Measurements from ENCODE around the gene ATP1A2.

ATP1A2 gene

DNA sequence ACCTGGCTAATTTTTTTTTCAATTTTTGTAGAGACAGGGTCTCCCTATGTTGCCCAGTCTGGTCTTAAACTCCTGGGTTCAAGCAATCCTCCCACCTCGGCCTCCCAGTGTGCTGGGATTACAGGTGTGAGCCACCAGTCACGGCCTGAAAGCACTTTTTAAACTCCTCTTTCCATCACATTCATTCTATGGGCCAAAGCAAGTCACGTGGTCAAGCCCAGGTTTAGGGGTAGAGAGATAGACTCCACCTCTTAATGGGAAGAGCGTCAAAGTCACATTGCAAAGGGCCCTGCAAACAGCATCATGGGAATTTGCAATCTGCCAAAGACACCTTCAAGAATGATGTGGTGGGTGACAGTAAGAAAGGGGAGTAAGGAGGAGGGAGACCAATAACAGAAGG is 43.0 kb downstream of the ATP1A2 start:
- Histone ChIP-seq H3K4me1 (ENCODE audit: control insufficient read depth in 2 of 2, insufficient read depth in 2 of 2, low read length in 2 of 2) (no peaks in the 10 kb centered on the region), H3K9me3 (ENCODE audit: control insufficient read depth in 2 of 2, low read length in 2 of 2) (no peaks in the 10 kb centered on the region), H3K36me3 (ENCODE audit: control insufficient read depth in 2 of 2, insufficient read depth in 2 of 2, low read length in 2 of 2) (no peaks in the 10 kb centered on the region), H3K27ac (ENCODE audit: low read depth in 2 of 2, low read length in 2 of 2) (no peak overlapping the region), H3K9ac (ENCODE audit: low read depth in 1 of 2, low read length in 2 of 2) (no peak overlapping the region), H3K27me3 (ENCODE audit: control insufficient read depth in 2 of 2, insufficient read depth in 2 of 2, low read length in 2 of 2) (no peaks in the 10 kb centered on the region), H3K4me3 (ENCODE audit: low read length in 2 of 2) (no peak overlapping the region)

GRCh38 chr1:160159846-160160245 is 44.3 kb downstream of the ATP1A2 start:
- Histone ChIP-seq H3K36me3 (ENCODE audit: control insufficient read depth in 2 of 2, insufficient read depth in 2 of 2, low read length in 2 of 2) (no peaks in the 10 kb centered on the region), H3K27me3 (ENCODE audit: control insufficient read depth in 2 of 2, insufficient read depth in 2 of 2, low read length in 2 of 2) (no peaks in the 10 kb centered on the region), H3K9me3 (ENCODE audit: control insufficient read depth in 2 of 2, low read length in 2 of 2) (no peaks in the 10 kb centered on the region), H3K4me3 (ENCODE audit: low read length in 2 of 2) (no peak overlapping the region), H3K4me1 (ENCODE audit: control insufficient read depth in 2 of 2, insufficient read depth in 2 of 2, low read length in 2 of 2) (no peaks in the 10 kb centered on the region), H3K9ac (ENCODE audit: low read depth in 1 of 2, low read length in 2 of 2) (no peak overlapping the region), H3K27ac (ENCODE audit: low read depth in 2 of 2, low read length in 2 of 2) (no peak overlapping the region)

DNA sequence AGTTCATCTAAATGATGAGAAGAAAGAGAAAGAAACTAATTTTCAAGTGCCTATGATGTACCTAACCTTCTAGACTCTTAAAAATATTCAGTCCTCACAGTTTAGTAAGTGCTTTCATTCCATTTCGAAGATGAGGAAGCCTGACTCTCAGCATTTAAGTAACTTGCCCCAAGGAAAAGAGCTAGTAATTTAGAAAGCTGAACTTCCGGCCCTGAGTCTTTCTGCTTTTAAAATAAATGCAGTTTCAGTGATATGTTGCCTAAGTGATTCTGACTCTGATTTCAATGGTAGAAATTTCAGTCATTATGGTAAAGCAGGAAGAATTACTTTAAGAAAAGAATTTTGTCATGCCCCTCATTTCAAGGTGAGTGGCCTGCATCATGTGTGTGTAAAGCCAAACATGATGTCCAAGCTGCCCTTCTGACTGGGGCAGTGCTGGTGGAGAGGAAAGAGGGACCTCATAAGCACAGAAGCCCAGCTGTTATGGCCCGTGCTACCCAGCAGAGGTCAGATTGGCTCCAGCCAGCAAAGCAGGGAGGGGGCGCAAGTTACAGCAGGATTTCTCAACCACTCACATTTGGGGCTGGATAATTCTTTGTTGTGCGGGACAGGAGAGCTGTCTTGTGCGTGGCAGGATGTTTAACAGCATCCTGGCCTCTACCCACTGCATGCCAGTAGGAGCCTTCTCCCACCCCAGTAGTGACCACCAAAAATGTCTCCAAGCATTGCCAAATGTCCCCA is 46.6 kb downstream of the ATP1A2 start:
- Histone ChIP-seq H3K4me3 (ENCODE audit: low read length in 2 of 2) (no peak overlapping the region), H3K27ac (ENCODE audit: low read depth in 2 of 2, low read length in 2 of 2) (no peak overlapping the region), H3K36me3 (ENCODE audit: control insufficient read depth in 2 of 2, insufficient read depth in 2 of 2, low read length in 2 of 2) (no peaks in the 10 kb centered on the region), H3K9ac (ENCODE audit: low read depth in 1 of 2, low read length in 2 of 2) (no peak overlapping the region), H3K27me3 (ENCODE audit: control insufficient read depth in 2 of 2, insufficient read depth in 2 of 2, low read length in 2 of 2) (peaks cover 0 to 2% of the 10 kb centered on the region in 2 donors), H3K9me3 (ENCODE audit: control insufficient read depth in 2 of 2, low read length in 2 of 2) (no peaks in the 10 kb centered on the region), H3K4me1 (ENCODE audit: control insufficient read depth in 2 of 2, insufficient read depth in 2 of 2, low read length in 2 of 2) (no peaks in the 10 kb centered on the region)

- no peak overlapping the region for H3K27ac ChIP-seq (ENCODE audit: low read depth in 2 of 2, low read length in 2 of 2)
These were observed 47.4 kb downstream of the ATP1A2 start for GRCh38 chr1:160162931-160163330.

DNA sequence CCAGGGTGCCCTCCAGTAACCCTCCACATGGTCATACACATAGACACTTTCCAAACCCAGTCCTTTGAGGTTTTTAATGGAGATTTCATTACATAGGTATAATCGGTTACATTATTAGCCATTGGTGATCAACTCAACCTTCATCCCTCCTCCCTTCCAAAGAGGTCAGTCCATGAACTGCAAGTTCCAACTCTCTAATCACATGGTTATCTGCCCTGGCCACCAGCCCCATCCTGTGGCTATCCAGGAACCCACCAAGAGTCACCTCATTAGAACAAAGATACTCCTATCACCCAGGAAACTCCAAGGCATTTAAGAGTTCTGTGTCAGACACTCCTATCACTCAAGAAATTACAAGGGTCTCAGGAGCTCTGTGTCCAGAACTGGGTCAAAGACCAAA is 48.1 kb downstream of the ATP1A2 start:
- no peak overlapping the region for H3K4me3 ChIP-seq (ENCODE audit: low read length in 2 of 2)
- H3K36me3 ChIP-seq (ENCODE audit: control insufficient read depth in 2 of 2, insufficient read depth in 2 of 2, low read length in 2 of 2), result no peaks in the 10 kb centered on the region
- no peaks in the 10 kb centered on the region for H3K9me3 ChIP-seq (ENCODE audit: control insufficient read depth in 2 of 2, low read length in 2 of 2)
- H3K4me1 ChIP-seq (ENCODE audit: control insufficient read depth in 2 of 2, insufficient read depth in 2 of 2, low read length in 2 of 2), result no peaks in the 10 kb centered on the region
- H3K27me3 ChIP-seq (ENCODE audit: control insufficient read depth in 2 of 2, insufficient read depth in 2 of 2, low read length in 2 of 2), result peaks cover 0 to 2% of the 10 kb centered on the region in 2 donors
- H3K9ac ChIP-seq (ENCODE audit: low read depth in 1 of 2, low read length in 2 of 2), result no peak overlapping the region
- no peak overlapping the region for H3K27ac ChIP-seq (ENCODE audit: low read depth in 2 of 2, low read length in 2 of 2)

More at GRCh38 chr1:160162931-160163330, 47.4 kb downstream of the ATP1A2 start:
- H3K9me3 ChIP-seq (ENCODE audit: control insufficient read depth in 2 of 2, low read length in 2 of 2), result no peaks in the 10 kb centered on the region
- no peaks in the 10 kb centered on the region for H3K36me3 ChIP-seq (ENCODE audit: control insufficient read depth in 2 of 2, insufficient read depth in 2 of 2, low read length in 2 of 2)
- H3K27me3 ChIP-seq (ENCODE audit: control insufficient read depth in 2 of 2, insufficient read depth in 2 of 2, low read length in 2 of 2), result peaks cover 0 to 2% of the 10 kb centered on the region in 2 donors
- H3K4me1 ChIP-seq (ENCODE audit: control insufficient read depth in 2 of 2, insufficient read depth in 2 of 2, low read length in 2 of 2), result no peaks in the 10 kb centered on the region
- H3K4me3 ChIP-seq (ENCODE audit: low read length in 2 of 2), result no peak overlapping the region
- H3K9ac ChIP-seq (ENCODE audit: low read depth in 1 of 2, low read length in 2 of 2), result no peak overlapping the region

DNA sequence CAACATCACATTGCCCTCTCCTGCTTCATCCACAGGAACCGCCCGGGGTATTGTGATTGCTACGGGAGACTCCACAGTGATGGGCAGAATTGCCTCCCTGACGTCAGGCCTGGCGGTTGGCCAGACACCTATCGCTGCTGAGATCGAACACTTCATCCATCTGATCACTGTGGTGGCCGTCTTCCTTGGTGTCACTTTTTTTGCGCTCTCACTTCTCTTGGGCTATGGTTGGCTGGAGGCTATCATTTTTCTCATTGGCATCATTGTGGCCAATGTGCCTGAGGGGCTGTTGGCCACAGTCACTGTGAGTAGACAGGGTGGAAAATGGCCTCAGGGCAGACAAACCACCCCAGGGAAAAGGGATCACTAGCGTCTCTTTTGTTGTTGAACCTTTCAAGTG is 48.6 kb downstream of the ATP1A2 start:
- Histone ChIP-seq H3K9me3 (ENCODE audit: control insufficient read depth in 2 of 2, low read length in 2 of 2) (no peaks in the 10 kb centered on the region), H3K4me1 (ENCODE audit: control insufficient read depth in 2 of 2, insufficient read depth in 2 of 2, low read length in 2 of 2) (no peaks in the 10 kb centered on the region), H3K36me3 (ENCODE audit: control insufficient read depth in 2 of 2, insufficient read depth in 2 of 2, low read length in 2 of 2) (no peaks in the 10 kb centered on the region), H3K27me3 (ENCODE audit: control insufficient read depth in 2 of 2, insufficient read depth in 2 of 2, low read length in 2 of 2) (peaks cover 0 to 2% of the 10 kb centered on the region in 2 donors), H3K9ac (ENCODE audit: low read depth in 1 of 2, low read length in 2 of 2) (no peak overlapping the region), H3K4me3 (ENCODE audit: low read length in 2 of 2) (no peak overlapping the region), H3K27ac (ENCODE audit: low read depth in 2 of 2, low read length in 2 of 2) (no peak overlapping the region)

- no peak overlapping the region for H3K4me3 ChIP-seq (ENCODE audit: low read length in 2 of 2)
- H3K9ac ChIP-seq (ENCODE audit: low read depth in 1 of 2, low read length in 2 of 2), result no peak overlapping the region
- H3K36me3 ChIP-seq (ENCODE audit: control insufficient read depth in 2 of 2, insufficient read depth in 2 of 2, low read length in 2 of 2), result no peaks in the 10 kb centered on the region
- no peaks in the 10 kb centered on the region for H3K9me3 ChIP-seq (ENCODE audit: control insufficient read depth in 2 of 2, low read length in 2 of 2)
- no peaks in the 10 kb centered on the region for H3K4me1 ChIP-seq (ENCODE audit: control insufficient read depth in 2 of 2, insufficient read depth in 2 of 2, low read length in 2 of 2)
- H3K27ac ChIP-seq (ENCODE audit: low read depth in 2 of 2, low read length in 2 of 2), result no peak overlapping the region
- peaks cover 0 to 2% of the 10 kb centered on the region in 2 donors for H3K27me3 ChIP-seq (ENCODE audit: control insufficient read depth in 2 of 2, insufficient read depth in 2 of 2, low read length in 2 of 2)
These were observed 50.8 kb downstream of the ATP1A2 start for GRCh38 chr1:160166166-160166868.

DNA sequence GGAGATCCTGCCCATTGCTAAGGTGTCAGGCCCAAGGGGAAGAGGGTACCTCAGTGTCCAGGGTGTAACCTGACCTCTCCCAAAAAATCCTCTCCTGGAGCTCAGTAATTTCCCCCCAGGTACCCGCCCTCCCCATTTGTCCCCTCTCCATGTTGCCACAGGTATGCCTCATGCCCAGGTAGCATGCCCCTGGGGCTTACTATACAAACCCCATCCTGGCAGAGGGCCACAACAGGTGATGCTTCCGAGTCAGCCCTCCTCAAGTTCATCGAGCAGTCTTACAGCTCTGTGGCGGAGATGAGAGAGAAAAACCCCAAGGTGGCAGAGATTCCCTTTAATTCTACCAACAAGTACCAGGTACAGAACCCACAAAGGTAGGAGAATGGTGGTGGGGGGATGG is 51.5 kb downstream of the ATP1A2 start:
- no peaks in the 10 kb centered on the region for H3K9me3 ChIP-seq (ENCODE audit: control insufficient read depth in 2 of 2, low read length in 2 of 2)
- H3K27ac ChIP-seq (ENCODE audit: low read depth in 2 of 2, low read length in 2 of 2), result no peak overlapping the region
- peaks cover 0 to 2% of the 10 kb centered on the region in 2 donors for H3K27me3 ChIP-seq (ENCODE audit: control insufficient read depth in 2 of 2, insufficient read depth in 2 of 2, low read length in 2 of 2)
- H3K9ac ChIP-seq (ENCODE audit: low read depth in 1 of 2, low read length in 2 of 2), result no peak overlapping the region
- no peaks in the 10 kb centered on the region for H3K36me3 ChIP-seq (ENCODE audit: control insufficient read depth in 2 of 2, insufficient read depth in 2 of 2, low read length in 2 of 2)
- no peak overlapping the region for H3K4me3 ChIP-seq (ENCODE audit: low read length in 2 of 2)
- H3K4me1 ChIP-seq (ENCODE audit: control insufficient read depth in 2 of 2, insufficient read depth in 2 of 2, low read length in 2 of 2), result no peaks in the 10 kb centered on the region

- Histone ChIP-seq H3K27ac (ENCODE audit: low read depth in 2 of 2, low read length in 2 of 2) (no peak overlapping the region), H3K4me1 (ENCODE audit: control insufficient read depth in 2 of 2, insufficient read depth in 2 of 2, low read length in 2 of 2) (no peaks in the 10 kb centered on the region), H3K36me3 (ENCODE audit: control insufficient read depth in 2 of 2, insufficient read depth in 2 of 2, low read length in 2 of 2) (no peaks in the 10 kb centered on the region), H3K9me3 (ENCODE audit: control insufficient read depth in 2 of 2, low read length in 2 of 2) (no peaks in the 10 kb centered on the region), H3K27me3 (ENCODE audit: control insufficient read depth in 2 of 2, insufficient read depth in 2 of 2, low read length in 2 of 2) (peaks cover 0 to 2% of the 10 kb centered on the region in 2 donors), H3K9ac (ENCODE audit: low read depth in 1 of 2, low read length in 2 of 2) (no peak overlapping the region), H3K4me3 (ENCODE audit: low read length in 2 of 2) (no peak overlapping the region)
These were observed 52.0 kb downstream of the ATP1A2 start for GRCh38 chr1:160167580-160167979.

DNA sequence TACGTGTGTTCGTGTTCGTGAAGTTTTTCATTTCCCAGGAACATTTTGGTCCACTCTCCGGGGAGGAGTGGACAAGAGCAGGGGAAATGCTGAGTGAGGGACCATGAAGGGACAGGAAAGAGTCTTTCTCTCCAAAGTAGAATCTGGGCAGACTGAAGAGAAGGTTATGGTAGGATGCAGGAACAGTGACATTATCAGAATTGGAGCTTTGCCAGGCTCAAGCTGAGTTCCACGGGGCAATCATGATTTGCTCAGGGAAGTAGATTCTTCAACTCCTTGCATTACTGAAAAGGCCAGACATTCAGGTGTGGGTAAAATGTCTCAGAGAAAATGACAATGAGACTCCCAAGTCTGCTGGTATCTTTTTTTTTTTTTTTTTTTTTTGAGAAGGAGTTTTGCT is 52.5 kb downstream of the ATP1A2 start:
- Histone ChIP-seq H3K9ac (ENCODE audit: low read depth in 1 of 2, low read length in 2 of 2) (no peak overlapping the region), H3K4me3 (ENCODE audit: low read length in 2 of 2) (no peak overlapping the region), H3K27ac (ENCODE audit: low read depth in 2 of 2, low read length in 2 of 2) (no peak overlapping the region), H3K36me3 (ENCODE audit: control insufficient read depth in 2 of 2, insufficient read depth in 2 of 2, low read length in 2 of 2) (no peaks in the 10 kb centered on the region), H3K9me3 (ENCODE audit: control insufficient read depth in 2 of 2, low read length in 2 of 2) (no peaks in the 10 kb centered on the region), H3K4me1 (ENCODE audit: control insufficient read depth in 2 of 2, insufficient read depth in 2 of 2, low read length in 2 of 2) (no peaks in the 10 kb centered on the region), H3K27me3 (ENCODE audit: control insufficient read depth in 2 of 2, insufficient read depth in 2 of 2, low read length in 2 of 2) (peaks cover 0 to 2% of the 10 kb centered on the region in 2 donors)
